ENCODE data around the gene SAMSN1.
A peak's percentile ranks its signal among the peaks of the same experiment; 100 is the strongest.

Gene SAMSN1

DNA sequence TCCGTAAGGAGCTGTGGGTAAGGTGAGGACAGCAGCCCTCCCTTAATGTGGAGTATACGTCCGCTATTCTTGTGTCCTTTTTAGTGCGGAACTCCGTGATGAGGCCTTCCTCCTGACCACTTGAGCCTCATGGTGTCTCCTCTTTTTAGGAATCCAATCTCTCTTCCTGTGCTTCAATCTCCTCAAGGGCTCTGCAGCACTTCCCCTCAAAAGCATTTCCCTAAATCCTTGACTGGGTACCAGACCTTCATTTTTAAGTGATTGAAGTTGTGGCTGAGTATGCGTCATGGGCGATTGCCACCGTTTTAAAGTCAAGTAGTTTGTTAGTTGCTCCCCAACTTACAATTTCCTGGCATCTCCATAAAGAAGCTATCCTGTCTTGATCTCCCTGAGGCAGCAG, 62.8 kb downstream of the SAMSN1 start:
- no peak for DNase-seq

DNA sequence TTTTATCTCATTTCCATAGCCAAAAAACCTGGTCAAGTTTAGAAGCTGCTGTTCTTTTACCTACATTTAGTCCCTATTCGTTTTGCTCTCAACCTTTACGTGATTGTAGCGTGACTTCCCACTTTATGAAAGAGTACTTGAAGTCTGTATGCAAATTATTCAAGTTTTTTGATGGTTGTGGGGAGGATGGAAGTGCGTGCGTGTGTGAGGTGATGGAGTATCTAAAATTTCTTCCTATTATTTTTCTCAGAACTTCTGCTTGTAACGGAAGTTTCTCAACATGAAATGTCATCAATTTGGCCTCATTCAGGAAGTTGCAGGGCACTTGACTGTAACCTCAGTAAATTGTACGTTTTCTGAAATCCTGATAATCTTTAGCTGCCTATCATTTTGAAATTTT, 64.0 kb downstream of the SAMSN1 start:
- DNase-seq, result no peak

DNA sequence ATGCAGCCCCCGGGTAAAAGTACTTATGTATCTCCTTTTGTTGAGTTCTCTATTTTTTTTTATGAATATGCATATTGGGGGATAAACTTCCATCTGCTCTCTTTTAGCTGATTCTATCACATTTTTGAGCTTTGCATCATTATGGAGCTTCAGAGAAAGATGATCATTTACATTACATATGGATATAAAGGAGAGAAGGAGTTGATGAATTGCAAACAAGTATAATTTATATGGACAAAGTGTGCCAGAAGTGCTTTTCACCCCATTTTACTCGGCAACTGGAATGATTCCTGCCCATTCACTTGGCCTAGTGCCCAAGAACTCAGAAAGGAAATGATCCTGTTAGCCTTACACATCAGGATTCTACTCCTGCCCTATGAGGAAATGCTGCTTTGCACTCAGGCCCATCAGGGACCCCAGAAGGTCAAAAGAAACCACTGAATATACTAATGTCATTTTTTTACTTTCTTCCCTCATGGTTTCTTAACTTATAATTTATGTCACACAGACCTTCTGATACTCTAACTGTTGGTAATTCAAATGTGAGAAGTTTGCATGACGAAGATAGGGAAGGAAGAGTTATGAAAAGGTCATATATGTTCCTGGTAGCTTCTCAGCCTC, 65.6 kb downstream of the SAMSN1 start:
- no peak for DNase-seq

DNA sequence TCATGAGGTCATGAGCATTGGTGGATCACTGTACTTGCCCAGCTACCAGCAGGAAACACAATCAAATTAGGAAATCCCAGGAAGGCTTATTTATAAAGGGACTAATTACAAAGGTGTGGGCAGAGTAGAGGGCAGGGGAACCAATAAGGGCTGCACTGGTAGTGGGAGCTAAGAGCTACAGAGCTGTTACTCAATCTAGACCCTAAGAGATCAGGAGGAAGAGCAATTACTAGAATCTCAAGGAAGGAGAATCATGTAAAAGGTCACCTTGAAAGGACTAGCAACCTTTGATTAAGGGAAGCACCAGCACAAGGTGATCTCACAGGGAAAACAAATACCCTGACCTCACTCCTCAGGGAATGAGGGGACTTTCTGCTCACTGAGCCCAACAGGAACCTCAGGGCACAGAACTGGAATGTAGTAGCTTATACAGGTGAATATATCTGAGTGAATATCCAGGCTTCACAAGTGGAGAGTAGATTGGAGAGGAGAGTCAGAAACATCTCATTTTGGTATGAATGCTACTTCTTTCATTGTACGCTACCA, 66.8 kb downstream of the SAMSN1 start:
- DNase-seq, result no peak

DNA sequence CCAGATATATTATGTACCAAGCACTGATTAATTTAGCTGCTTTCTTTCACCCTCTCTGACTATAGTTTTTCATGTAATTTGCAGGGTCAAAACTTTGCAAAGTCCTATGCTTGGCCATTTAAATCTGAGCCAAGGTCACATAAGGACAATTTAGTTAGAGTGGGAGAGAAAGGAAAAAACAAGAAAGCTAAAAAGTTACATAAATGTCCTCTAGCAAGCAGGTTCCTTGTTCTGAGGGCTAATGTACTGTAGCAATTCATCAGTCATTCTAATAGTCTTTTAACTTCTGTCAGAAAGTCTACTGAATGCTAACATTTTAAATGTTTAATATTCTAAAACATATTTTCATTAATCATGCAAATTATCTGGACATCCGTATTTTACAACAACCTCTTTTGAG, 68.3 kb downstream of the SAMSN1 start:
- DNase-seq, result no peak

DNA sequence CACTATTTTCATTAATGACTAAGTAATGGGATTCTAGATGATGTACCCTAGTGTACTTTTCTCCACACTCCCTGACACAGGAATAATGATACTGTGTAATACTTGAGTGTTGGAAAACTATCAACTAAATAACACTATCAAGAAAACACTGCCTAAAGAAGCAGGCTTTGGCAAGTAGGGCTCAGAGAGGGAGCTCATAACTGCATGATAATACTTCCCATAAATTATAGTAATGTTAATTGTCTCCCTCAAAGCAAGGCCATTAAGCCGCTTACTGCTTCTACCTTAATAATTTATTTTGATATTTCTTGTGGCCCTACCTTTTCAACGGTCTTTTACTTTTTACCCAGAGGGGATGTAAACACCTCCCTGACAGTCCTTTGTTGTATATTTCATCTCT, 69.0 kb downstream of the SAMSN1 start:
- DNase-seq, result no peak

DNA sequence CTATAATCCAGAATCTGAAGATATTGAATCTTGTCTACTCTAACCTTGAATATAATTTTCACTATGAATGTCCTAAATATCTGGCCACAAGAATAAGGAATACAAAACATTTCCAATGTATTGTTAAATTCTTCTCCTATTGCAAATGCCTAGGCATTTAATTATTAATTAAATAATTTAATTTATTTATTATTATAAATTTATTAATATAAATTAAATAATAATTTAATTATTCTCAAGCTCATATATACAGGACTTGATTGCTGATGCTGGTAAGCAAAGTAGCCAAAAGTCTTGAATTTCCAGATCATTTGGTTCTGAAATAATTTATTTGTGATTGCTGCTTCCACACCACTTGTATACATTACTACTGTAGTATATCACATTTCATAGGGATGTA, 71.1 kb downstream of the SAMSN1 start:
- no peak for DNase-seq

DNA sequence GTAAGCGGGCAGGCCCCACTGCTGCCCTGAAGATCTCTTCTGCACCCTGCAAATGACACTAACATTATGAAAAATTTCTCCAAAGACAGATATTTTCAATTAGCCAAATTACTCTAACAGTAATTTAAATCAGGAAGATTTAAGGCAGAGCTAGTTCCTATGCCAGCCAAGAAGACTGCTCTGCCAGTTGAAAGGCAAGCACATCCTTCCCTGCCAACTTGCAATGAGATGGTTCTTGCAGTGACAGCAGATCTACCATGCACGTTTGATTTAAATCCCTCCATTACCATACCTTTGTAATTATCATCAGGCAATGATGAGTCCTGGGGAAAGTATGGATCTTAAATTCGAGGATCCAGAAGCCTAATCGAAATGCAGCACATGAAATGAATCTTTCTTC, 76.5 kb downstream of the SAMSN1 start:
- no peak for DNase-seq

DNA sequence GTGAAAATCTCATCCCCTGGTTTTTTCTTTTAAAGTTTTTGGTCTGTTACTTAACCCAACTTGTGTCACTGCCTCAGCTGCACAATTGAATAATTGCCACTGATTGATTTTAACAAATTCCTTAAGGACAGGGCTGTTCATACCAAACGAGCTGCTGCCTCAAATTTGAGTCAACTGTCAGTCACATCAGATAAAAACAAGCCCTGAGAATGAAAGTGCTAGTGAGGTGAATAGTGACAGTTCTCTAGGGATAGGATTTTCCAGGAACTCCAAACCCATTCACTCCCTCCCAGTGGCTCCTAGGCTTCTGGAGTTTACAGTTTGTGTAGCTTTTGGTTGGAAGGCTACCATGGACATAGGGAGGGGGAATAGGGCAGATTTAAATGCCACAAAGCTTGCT, 79.4 kb downstream of the SAMSN1 start:
- DNase-seq, result no peak

DNA sequence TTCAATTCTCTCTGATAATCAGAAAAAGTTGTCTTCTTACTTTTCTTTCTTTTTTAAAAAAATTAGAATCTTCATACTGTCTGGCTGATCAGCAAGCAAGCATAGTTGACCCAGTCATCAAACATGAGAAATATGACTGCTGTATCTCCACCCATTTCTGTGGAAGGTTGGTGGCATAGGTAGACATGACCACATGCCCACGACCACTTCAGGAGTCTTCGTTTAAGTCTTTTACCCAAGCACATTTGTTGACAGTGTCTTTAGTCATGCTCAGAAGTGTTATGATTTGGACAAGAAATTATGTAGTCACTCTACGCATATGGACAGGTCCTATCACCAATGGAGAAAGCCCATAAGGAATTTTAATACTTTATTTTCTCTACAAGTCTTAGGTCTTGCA, 88.4 kb downstream of the SAMSN1 start:
- DNase-seq, result no peak

DNA sequence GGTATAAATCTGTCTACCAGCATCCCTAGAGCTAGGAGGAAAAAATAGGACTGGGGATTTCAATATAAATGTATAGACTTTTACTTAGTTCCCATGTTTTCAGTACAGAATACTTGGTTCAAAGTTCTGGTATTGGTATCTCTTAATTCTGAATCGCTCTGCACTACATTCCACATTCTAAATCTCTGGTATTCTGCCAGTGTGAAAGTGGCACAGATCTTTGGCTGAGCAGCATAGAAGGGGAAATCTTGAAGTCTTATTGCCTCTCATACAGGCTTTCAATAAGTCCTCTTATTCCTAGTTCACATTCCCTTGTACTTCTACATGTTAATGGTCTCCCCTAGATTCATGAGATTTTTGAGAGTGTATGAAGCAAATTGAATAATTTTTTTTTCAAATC, 89.2 kb downstream of the SAMSN1 start:
- DNase-seq, result no peak

DNA sequence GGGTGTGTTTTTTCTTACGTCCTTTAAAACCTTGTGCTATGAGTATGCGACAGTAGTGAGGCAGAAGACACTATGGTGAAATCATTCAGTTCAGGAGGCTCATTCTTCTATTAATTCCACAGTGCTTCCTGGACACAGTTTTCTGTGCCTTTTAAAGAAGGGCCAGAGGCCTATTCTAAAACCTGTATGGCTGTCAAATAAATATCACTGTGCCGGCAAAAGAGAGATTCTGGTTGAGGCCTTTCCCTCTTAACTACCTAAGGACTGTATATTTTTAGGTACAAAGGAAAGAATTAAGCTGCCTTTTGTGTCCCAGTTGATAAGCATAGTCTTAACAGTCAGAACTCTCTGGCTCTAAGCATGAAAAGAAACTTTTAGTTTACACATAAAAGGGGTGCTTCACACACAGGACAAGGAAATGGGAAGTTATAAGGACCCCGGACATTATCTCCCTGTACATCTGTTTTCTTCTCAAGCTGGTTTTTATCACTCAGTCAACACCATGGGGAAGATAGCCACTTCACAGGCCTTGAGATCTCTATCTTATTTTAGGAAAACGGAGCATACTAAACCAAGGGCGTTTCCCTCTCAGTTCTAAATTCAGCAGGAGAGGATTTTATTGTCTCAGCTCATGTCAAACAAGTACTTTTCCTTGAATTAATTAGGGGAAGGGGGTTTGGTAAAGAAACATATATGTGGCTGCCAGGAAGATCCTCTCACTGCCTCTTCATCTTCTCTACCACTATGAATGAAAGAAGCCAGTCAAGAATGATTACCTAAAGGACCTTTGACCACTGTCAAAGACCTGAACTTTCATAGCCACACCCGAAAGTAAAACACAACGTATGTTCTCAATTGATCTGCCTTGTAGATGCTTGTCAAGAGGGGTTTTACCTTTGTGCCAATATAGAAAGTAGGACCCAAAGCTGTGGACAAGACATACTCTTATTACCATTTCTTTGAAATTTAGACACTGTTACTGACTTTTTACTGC, 91.8 kb downstream of the SAMSN1 start:
- DNase-seq, result no peak

DNA sequence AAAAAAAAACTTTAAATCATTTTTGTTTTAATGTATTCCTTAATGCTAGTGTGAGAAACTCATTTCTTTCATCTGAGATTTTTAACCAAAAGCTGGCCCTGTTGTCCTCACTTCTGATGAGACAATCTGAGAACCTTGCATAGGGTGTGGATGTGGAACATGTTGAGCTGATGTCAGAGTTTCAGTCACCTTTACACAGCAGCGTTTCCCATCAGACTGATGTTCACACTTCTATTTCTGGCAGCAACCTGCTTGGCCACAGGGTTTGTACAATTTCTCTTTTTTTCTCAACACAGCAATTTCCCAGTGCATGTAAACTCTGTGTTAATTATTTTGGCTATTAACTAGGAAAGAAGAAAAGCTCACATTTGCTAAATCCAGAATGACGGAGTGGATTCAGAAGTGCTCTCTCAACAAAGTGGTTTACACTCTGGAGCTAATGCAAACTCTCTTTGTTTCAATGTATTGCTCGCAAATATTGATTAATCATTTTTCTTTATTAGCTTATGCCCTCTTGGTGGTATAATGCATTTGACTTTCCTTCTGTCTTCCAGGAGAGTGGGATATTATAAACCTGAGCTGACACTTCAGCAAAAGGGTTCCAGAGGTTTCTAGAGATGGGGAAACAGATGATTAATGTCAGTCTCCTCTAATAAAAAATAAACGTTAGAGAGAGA, 92.6 kb downstream of the SAMSN1 start:
- DNase-seq, result peak; percentile 65

DNA sequence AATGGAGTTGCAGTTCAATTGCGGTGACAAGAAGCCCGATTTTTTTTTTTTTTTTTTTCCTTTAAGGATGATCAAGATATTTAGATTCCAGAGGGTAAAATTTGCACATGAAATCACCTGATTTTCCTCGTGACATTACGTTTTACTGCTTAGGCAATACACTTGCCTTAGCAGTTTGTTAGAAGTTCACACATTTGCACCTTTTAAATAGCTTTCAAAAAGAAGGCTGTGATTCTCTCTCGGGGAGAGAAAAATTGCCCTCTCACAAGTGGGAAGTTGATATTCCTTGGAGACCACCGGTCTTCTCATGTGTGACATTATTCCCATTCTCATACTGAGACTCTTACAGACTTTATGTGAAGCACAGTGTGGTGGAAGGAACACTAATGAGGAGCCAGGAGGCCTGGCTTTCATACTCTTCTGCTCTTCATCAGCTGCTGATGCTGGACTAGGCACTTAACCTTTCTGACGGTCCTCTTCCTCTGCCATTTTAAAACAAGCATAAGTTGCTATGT, 93.3 kb downstream of the SAMSN1 start:
- no peak for DNase-seq

DNA sequence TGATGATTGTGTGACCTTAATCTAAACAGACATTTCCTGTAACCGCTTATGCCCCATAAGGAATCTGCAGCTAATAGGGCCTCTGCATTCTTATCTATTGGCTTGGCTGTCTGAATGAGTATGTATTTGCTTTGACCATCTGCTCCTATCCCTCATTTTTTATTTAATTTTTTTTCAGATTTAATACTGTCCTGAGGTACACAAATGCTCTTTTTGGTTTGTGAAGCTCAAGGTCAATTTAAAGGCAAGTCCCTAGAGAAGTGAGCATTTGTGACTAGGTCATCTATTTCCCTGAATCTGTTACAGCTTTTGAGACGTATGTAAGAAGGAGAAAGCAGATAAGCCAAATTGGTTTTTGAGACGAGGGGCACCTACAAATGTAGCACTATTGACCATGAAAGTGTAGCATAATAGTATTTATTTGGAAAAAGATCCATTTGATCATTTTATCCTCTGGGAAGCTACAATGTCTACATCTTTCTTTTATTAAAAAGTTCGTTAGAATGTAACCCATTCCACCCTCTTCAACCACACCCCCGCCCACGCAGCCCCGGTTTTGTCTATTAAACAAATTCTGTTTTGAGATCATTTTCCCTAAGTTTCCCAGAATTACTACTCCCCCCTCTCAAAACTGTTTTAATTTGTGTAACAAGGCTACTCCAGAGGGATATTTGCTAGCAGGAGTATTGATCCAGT, 93.9 kb downstream of the SAMSN1 start:
- DNase-seq, result no peak

DNA sequence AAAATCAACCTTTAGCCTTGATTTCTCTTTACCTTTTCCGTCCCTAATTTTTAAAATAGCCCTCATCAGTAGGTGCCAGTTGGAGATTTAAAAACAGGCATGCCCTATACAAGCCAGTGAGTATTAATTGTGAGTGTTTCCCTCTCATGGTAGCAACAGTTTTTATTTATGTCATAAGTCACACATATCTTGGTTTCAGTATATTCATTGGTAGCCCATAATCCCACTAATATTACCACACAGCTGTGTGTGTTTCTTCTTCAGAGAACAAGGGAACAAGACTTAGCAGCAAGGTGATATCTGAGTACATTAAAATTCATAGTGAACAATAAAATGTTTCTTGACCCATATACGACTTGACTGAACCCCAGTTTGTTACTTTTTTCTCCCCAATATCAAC, 94.6 kb downstream of the SAMSN1 start:
- no peak for DNase-seq

DNA sequence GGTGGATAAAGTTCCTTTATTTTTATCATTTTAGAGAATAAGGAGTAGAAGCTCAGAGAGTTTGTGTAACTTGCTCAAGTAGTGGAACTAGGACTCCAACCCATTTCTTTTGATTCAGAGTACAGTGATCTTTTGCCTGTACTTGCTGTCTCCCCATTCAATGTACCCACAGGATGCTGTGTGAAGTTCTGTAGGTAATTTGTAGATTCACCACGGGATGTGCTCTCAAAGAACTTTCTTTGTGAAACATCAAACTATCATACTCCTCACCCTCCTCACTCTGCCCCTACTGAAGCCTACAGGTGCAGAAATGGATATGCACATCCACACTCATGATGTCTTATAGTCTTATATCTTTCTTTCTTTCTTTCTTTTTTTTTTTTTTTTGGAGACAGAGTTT, 97.3 kb downstream of the SAMSN1 start:
- DNase-seq, result no peak

DNA sequence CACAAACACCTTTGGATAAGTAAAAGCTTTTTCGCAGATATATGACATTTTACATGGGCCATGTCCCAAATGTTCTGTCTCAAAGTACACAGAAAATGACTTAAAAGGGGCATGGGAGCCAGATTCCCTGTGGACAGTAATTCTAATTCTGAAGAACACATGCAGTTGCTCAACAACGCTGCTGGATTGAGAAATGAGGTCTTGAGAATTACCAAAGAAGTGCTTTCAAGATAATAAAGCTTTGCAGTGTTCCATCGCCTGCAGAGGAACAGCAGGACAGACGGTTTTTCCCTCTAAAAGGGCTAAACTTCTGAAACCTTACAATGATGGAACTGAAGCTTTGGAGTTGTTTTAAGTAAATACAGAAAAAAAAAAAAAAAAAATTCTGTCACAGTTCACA, 107.9 kb downstream of the SAMSN1 start:
- no peak for DNase-seq

DNA sequence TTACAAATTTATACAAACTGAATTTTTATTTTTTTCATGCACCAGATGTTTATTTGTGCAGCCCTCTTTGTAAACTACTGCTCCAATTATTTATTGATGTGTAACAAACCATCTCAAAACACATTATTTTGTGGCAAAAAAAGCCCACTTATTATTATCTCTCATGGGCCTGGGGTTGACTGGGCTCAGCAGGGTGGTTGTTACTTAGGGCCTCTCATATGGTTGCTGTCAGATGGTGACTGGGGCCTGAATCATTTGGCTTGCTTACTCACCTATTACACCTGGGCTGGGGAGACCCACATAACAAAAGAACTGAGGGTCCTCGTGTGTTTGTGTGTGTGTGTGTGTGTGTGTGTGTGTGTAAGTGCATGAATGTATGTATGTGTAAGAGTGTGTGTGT, 110.7 kb downstream of the SAMSN1 start:
- DNase-seq, result no peak
